Activated naive CD4-positive, alpha-beta T cell treated with anti-CD3 and anti-CD28 coated beads for 36 hours (primary cell): ENCODE data around the gene DCAF4. TPM values are rescaled to one million over a fixed set of nuclear protein-coding genes. Genes with fewer than 3 reads are reported as not detected.

ENCODE experiments used
- CTCF ChIA-PET: fragments of 350-600 bp; sonication (Branson Sonifier 250); formaldehyde crosslinking; loops from one replicate; lab custom pipeline; 2021; ENCODE audit warnings: antibody characterized with exemption; lab: Charles Lee
- DNase-seq: peaks from one replicate; pipeline ENCODE4 v3.0.0-alpha.2; 2020
- H3K27ac Mint-ChIP-seq: one replicate; pipeline ENCODE4 v1.8.0; 2021; ENCODE audit warnings: mild to moderate bottlenecking, mixed read lengths
- H3K27me3 Mint-ChIP-seq: one replicate; pipeline ENCODE4 v1.8.0; 2021; ENCODE audit warnings: low read depth, mixed read lengths
- H3K36me3 Mint-ChIP-seq: one replicate; pipeline ENCODE4 v1.8.0; 2021; ENCODE audit warnings: low read depth, mixed read lengths
- H3K4me1 Mint-ChIP-seq: one replicate; pipeline ENCODE4 v1.8.0; 2021; ENCODE audit warnings: low read depth, mixed read lengths
- H3K4me3 Mint-ChIP-seq: one replicate; pipeline ENCODE4 v1.8.0; 2021; ENCODE audit warnings: mild to moderate bottlenecking, moderate library complexity, mixed read lengths
- H3K9me3 Mint-ChIP-seq: one replicate; pipeline ENCODE4 v1.8.0; 2021; ENCODE audit warnings: mixed read lengths
- intact Hi-C: fragments of 100-400 bp; cut with micrococcal nuclease; formaldehyde crosslinking; loops from one replicate; pipeline ENCODE4 v1.15.1; 2023
- total RNA-seq, 2 experiments: library from RNA; stranded (reverse); gene quantifications; one replicate each; pipeline ENCODE4 v1.2.3, GENCODE V29; 2021

The DCAF4 gene
- total RNA-seq, 2 experiments from 2014 or later, result 13.3 to 16.4 TPM

DNA sequence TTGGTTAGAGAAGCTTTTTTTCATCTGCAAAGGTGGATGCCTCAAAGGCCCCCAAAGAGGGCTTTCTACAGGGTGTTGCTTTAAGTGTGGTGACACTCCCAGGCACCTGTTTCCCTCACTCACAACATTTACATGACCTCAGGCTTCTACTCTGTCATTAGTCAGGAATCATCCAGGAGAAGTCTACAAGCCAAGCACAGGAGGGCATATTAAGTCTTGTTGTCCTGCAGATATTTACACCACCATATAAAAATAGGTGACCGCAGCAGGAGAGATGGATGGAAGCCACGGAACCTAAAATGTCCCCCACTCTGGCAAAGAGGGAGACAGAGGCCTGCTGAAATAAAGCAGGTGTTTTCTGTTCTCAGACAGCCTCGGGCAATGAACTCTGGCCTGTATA lies 24.9 kb upstream of the DCAF4 start:
- Mint-ChIP-seq H3K36me3 (no peaks in the 10 kb centered on the region), H3K9me3 (no peaks in the 10 kb centered on the region), H3K27ac (no peak overlapping the region), H3K27me3 (peaks cover 20% of the 10 kb centered on the region), H3K4me1 (no peaks in the 10 kb centered on the region), H3K4me3 (no peak overlapping the region)
- no peak for DNase-seq
- CTCF ChIA-PET, result interaction anchor here (11.0 kb wide), 1 partner anchor 386 kb away, joined by 185 read pairs; no protein-coding TSS in a partner anchor
- intact Hi-C loops, result no loop called here

DNA sequence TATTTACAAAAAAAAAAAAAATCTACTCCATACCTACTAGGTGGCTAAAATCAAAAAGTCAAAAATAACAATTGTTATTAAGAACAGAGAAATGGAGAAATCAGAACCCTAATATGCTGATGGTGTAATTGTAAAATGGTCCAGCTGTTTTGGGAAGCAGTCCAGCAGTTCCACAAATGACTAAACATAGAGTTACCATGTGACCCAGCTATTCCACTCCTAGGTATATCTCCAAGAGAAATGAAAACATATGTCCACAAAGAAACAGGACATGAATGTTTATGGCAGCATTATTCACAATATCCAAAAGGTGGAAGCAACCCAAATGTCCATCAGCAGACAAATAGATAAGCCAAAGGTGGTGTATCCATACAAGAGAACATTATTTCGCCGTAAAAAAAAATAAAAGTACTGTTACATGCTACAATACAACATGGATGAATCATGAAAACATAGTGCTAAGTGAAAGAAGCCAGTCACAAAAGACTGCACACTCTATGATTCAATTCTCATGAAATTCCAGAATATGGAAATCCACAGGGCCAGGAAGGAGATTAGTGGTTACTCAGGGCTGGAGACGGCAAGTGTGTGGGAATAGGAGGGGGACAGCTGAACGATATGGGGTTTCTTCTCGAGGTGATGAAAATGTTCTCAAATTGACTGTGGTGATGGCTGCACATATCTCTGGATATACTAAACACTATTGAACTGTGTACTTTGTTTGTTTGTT lies 23.3 kb upstream of the DCAF4 start:
- intact Hi-C loops, result no loop called here
- peaks cover 15% of the 10 kb centered on the region for H3K27me3 Mint-ChIP-seq
- no peaks in the 10 kb centered on the region for H3K9me3 Mint-ChIP-seq
- no peak for DNase-seq
- CTCF ChIA-PET, result interaction anchor here (0.7 to 11.0 kb wide), 11 partner anchors 9 to 437 kb away, joined by 3 to 185 read pairs (median 4); partner anchors contain the start of genes DCAF4 and DPF3
- no peak overlapping the region for H3K4me3 Mint-ChIP-seq
- H3K36me3 Mint-ChIP-seq, result no peaks in the 10 kb centered on the region
- H3K27ac Mint-ChIP-seq, result no peak overlapping the region
- H3K4me1 Mint-ChIP-seq, result no peaks in the 10 kb centered on the region

- no peak overlapping the region for H3K27ac Mint-ChIP-seq
- H3K27me3 Mint-ChIP-seq, result peaks cover 13% of the 10 kb centered on the region
- no peaks in the 10 kb centered on the region for H3K36me3 Mint-ChIP-seq
- no peaks in the 10 kb centered on the region for H3K4me1 Mint-ChIP-seq
- DNase-seq, result no peak
- no peak overlapping the region for H3K4me3 Mint-ChIP-seq
- intact Hi-C loops, result no loop called here
- no peaks in the 10 kb centered on the region for H3K9me3 Mint-ChIP-seq
- CTCF ChIA-PET, result interaction anchor here (0.6 to 11.0 kb wide), 22 partner anchors 10 to 1138 kb away, joined by 3 to 185 read pairs (median 3); partner anchors contain the start of genes DCAF4 and DPF3
These were observed 22.5 kb upstream of the DCAF4 start for GRCh38 chr14:72903716-72904115.

DNA sequence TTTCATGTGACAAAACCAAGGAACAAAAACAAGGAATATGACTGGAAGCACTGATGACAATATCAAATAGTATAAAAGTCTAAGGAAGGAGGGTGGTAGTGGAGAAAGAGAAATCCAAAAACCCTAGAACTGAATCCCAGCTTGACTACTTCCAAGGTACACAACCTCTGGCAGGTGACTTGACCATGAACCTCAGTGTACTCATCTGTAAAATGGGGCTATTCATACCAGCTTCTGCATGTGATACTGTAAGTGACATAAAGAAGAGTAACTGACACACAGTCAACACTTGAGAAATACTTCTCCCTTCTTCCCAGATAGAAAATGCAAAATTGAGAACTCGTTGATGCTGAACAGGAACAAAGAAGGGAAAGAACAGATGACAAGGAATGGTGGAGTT lies 22.0 kb upstream of the DCAF4 start:
- H3K27ac Mint-ChIP-seq, result no peak overlapping the region
- no peak for DNase-seq
- CTCF ChIA-PET, result interaction anchor here (0.6 to 11.0 kb wide), 24 partner anchors 10 to 1138 kb away, joined by 3 to 185 read pairs (median 3); partner anchors contain the start of genes DCAF4 and DPF3
- peaks cover 11% of the 10 kb centered on the region for H3K27me3 Mint-ChIP-seq
- no peaks in the 10 kb centered on the region for H3K4me1 Mint-ChIP-seq
- H3K4me3 Mint-ChIP-seq, result no peak overlapping the region
- no peaks in the 10 kb centered on the region for H3K36me3 Mint-ChIP-seq
- H3K9me3 Mint-ChIP-seq, result no peaks in the 10 kb centered on the region
- intact Hi-C loops, result no loop called here

DNA sequence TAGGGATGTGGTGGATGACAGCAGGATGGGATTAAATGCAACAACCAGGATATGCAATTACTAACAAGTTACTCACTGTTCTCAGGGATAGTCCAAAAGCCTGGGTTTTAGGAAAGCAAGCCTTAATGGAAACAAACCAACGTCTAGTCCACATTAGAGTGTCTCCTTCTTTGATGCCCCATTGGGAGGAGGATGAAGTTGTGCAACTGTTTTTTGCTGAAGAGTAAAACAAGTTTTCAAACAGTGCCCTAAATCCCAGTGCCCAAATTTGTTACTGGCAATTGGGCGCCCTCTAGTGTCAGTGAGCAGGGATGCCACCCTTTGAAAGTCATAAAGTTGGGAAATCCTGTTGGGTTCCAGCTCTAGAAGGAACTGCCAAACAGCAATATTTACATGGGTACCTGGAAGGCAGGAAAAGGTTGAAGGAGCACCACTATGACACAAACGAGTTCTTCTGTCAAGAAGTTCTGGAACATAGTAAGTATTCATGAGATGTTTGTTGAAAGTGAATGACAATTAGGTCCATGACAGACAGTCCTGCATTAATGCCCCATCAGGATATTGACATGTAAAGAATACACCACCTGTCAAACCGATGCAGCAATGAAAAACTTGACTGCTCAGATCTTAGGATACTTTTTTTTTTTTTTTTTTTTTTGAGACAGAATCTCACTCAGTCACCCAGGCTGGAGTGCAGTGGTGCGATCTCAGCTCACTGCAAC lies 21.3 kb upstream of the DCAF4 start:
- H3K4me3 Mint-ChIP-seq, result no peak overlapping the region
- H3K4me1 Mint-ChIP-seq, result no peaks in the 10 kb centered on the region
- H3K9me3 Mint-ChIP-seq, result no peaks in the 10 kb centered on the region
- CTCF ChIA-PET, result interaction anchor here (0.6 to 11.0 kb wide), 25 partner anchors 11 to 1236 kb away, joined by 3 to 185 read pairs (median 3); partner anchors contain the start of gene DPF3
- H3K36me3 Mint-ChIP-seq, result no peaks in the 10 kb centered on the region
- H3K27ac Mint-ChIP-seq, result no peak overlapping the region
- peaks cover 10% of the 10 kb centered on the region for H3K27me3 Mint-ChIP-seq
- intact Hi-C loops, result loop anchor here (1.0 to 5.0 kb wide), 3 partner anchors 11 to 388 kb away; partner anchors contain the start of gene DPF3
- DNase-seq, result peak; percentile 76

GRCh38 chr14:72906316-72906715 lies 19.9 kb upstream of the DCAF4 start:
- H3K4me1 Mint-ChIP-seq, result no peaks in the 10 kb centered on the region
- no peak overlapping the region for H3K4me3 Mint-ChIP-seq
- intact Hi-C loops, result loop anchor here (5.0 kb wide), 1 partner anchor 41 kb away; no protein-coding TSS in a partner anchor
- H3K27me3 Mint-ChIP-seq, result peaks cover 6% of the 10 kb centered on the region
- H3K36me3 Mint-ChIP-seq, result no peaks in the 10 kb centered on the region
- no peak overlapping the region for H3K27ac Mint-ChIP-seq
- no peak for DNase-seq
- CTCF ChIA-PET, result interaction anchor here (0.7 to 11.0 kb wide), 3 partner anchors 95 to 732 kb away, joined by 3 to 185 read pairs (median 3); no protein-coding TSS in a partner anchor
- no peaks in the 10 kb centered on the region for H3K9me3 Mint-ChIP-seq

DNA sequence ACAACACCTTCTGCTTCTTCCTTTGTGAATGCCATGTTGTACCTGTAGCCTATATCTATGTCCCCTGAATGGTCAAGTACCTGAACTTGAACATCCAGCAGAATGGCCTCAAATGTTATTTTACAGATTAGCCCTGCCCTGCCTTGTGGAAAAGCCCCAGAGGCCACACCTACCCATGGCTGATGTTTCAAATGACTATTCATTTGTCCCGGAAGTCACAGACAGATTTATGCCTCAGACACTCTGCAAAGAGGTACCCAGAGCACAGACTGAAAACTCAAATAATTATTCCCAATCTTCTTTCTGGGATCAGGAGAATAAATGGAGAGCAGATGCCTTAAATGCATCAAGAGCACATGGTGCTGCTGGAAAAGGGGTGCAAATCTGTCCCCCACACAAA lies 19.4 kb upstream of the DCAF4 start:
- H3K9me3 Mint-ChIP-seq, result no peaks in the 10 kb centered on the region
- intact Hi-C loops, result loop anchor here (5.0 kb wide), 1 partner anchor 40 kb away; no protein-coding TSS in a partner anchor
- no peaks in the 10 kb centered on the region for H3K4me1 Mint-ChIP-seq
- H3K36me3 Mint-ChIP-seq, result no peaks in the 10 kb centered on the region
- no peak for DNase-seq
- no peak overlapping the region for H3K4me3 Mint-ChIP-seq
- CTCF ChIA-PET, result interaction anchor here (1.0 to 11.0 kb wide), 3 partner anchors 390 to 393 kb away, joined by 3 to 185 read pairs (median 13); no protein-coding TSS in a partner anchor
- peaks cover 6% of the 10 kb centered on the region for H3K27me3 Mint-ChIP-seq
- no peak overlapping the region for H3K27ac Mint-ChIP-seq

- peak; percentile 26 for DNase-seq
- intact Hi-C loops, result loop anchor here (2.0 to 5.0 kb wide), 2 partner anchors 19 to 39 kb away; partner anchors contain the start of gene DCAF4
These were observed 18.4 kb upstream of the DCAF4 start for GRCh38 chr14:72907886-72908285.

GRCh38 chr14:72909163-72909562 lies 17.1 kb upstream of the DCAF4 start:
- no peaks in the 10 kb centered on the region for H3K36me3 Mint-ChIP-seq
- no peak overlapping the region for H3K27ac Mint-ChIP-seq
- CTCF ChIA-PET, result interaction anchor here (0.7 to 3.0 kb wide), 5 partner anchors 10 to 829 kb away, joined by 3 to 13 read pairs (median 3); no protein-coding TSS in a partner anchor
- DNase-seq, result no peak
- intact Hi-C loops, result loop anchor here (2.0 to 5.0 kb wide), 2 partner anchors 18 to 38 kb away; partner anchors contain the start of gene DCAF4
- peaks cover 8% of the 10 kb centered on the region for H3K27me3 Mint-ChIP-seq
- no peaks in the 10 kb centered on the region for H3K9me3 Mint-ChIP-seq
- H3K4me1 Mint-ChIP-seq, result no peaks in the 10 kb centered on the region
- no peak overlapping the region for H3K4me3 Mint-ChIP-seq

More at GRCh38 chr14:72907886-72908285, 18.4 kb upstream of the DCAF4 start:
- Mint-ChIP-seq H3K27ac (no peak overlapping the region), H3K27me3 (peaks cover 6% of the 10 kb centered on the region), H3K4me1 (no peaks in the 10 kb centered on the region), H3K36me3 (no peaks in the 10 kb centered on the region), H3K4me3 (no peak overlapping the region), H3K9me3 (no peaks in the 10 kb centered on the region)
- CTCF ChIA-PET, result interaction anchor here (0.6 to 3.0 kb wide), 5 partner anchors 17 to 394 kb away, joined by 3 to 13 read pairs (median 3); no protein-coding TSS in a partner anchor

GRCh38 chr14:72913809-72914208 lies 12.5 kb upstream of the DCAF4 start:
- CTCF ChIA-PET, result no interaction called here
- Mint-ChIP-seq H3K4me3 (no peak overlapping the region), H3K36me3 (no peaks in the 10 kb centered on the region), H3K9me3 (no peaks in the 10 kb centered on the region), H3K27ac (no peak overlapping the region), H3K4me1 (no peaks in the 10 kb centered on the region), H3K27me3 (peaks cover 4% of the 10 kb centered on the region)
- no peak for DNase-seq
- intact Hi-C loops, result no loop called here

DNA sequence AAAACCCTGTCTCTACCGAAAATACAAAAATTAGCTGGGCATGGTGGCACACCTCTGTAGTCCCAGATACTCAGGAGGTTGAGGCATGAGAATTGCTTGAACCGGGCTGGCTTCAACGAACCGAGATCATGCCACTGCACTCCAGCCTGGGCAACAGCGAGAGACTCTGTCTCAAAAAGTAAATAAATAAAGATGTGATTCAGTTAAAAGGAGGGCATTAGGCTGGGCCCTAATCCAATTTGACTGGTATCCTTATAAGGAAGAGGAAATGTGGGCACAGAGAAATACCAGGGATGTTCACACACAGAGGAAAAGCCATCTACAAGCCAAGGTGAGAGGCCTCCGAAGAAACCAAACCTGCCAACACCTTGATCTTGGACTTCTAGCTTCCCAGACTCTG lies 10.1 kb upstream of the DCAF4 start:
- CTCF ChIA-PET, result interaction anchor here (0.9 kb wide), 1 partner anchor 11 kb away, joined by 5 read pairs; no protein-coding TSS in a partner anchor
- no peak overlapping the region for H3K27ac Mint-ChIP-seq
- no peaks in the 10 kb centered on the region for H3K9me3 Mint-ChIP-seq
- no peak overlapping the region for H3K4me3 Mint-ChIP-seq
- no peak for DNase-seq
- no peaks in the 10 kb centered on the region for H3K4me1 Mint-ChIP-seq
- H3K36me3 Mint-ChIP-seq, result no peaks in the 10 kb centered on the region
- peaks cover 4% of the 10 kb centered on the region for H3K27me3 Mint-ChIP-seq
- intact Hi-C loops, result no loop called here
